OCI-M2 (cell line): ENCODE measurements around the gene ZDHHC17.
"Not testable (repeated sequence)": the region's sequence is repeated elsewhere in the genome, so short reads cannot be mapped to it uniquely, and the experiment has no call there.

ENCODE experiments used
- DNase-seq: peaks from one replicate; lab custom pipeline; 2025; ENCODE audit not compliant: unreplicated experiment; lab: John Stamatoyannopoulos, UW

The ZDHHC17 gene

GRCh38 chr12:76766161-76766560, 2.2 kb downstream of the ZDHHC17 start:
- DNase-seq = no peak

GRCh38 chr12:76768576-76768975, 4.7 kb downstream of the ZDHHC17 start:
- no peak for DNase-seq

- DNase-seq = no peak
Observed at GRCh38 chr12:76777765-76778216, 13.9 kb downstream of the ZDHHC17 start.

- DNase-seq = no peak
Observed at GRCh38 chr12:76778364-76778763, 14.4 kb downstream of the ZDHHC17 start.

GRCh38 chr12:76779310-76779709, 15.4 kb downstream of the ZDHHC17 start:
- DNase-seq = not testable (repeated sequence)

- no peak for DNase-seq
Observed at GRCh38 chr12:76781321-76781720, 17.4 kb downstream of the ZDHHC17 start.

- no peak for DNase-seq
Observed at GRCh38 chr12:76782526-76782925, 18.6 kb downstream of the ZDHHC17 start.

GRCh38 chr12:76784600-76785051, 20.7 kb downstream of the ZDHHC17 start:
- DNase-seq = no peak

GRCh38 chr12:76785407-76785806, 21.5 kb downstream of the ZDHHC17 start:
- DNase-seq = no peak

- DNase-seq = no peak
Observed at GRCh38 chr12:76786986-76787385, 23.1 kb downstream of the ZDHHC17 start.

GRCh38 chr12:76787689-76788088, 23.8 kb downstream of the ZDHHC17 start:
- DNase-seq = no peak

- DNase-seq = no peak
Observed at GRCh38 chr12:76789335-76790050, 25.6 kb downstream of the ZDHHC17 start.

GRCh38 chr12:76790564-76791552, 26.9 kb downstream of the ZDHHC17 start:
- no peak for DNase-seq

- no peak for DNase-seq
Observed at GRCh38 chr12:76792828-76793227, 28.9 kb downstream of the ZDHHC17 start.

GRCh38 chr12:76798864-76799263, 34.9 kb downstream of the ZDHHC17 start:
- no peak for DNase-seq

- no peak for DNase-seq
Observed at GRCh38 chr12:76799362-76799761, 35.4 kb downstream of the ZDHHC17 start.

GRCh38 chr12:76802060-76802459, 38.1 kb downstream of the ZDHHC17 start:
- no peak for DNase-seq

- DNase-seq = no peak
Observed at GRCh38 chr12:76804435-76804976, 40.6 kb downstream of the ZDHHC17 start.

- no peak for DNase-seq
Observed at GRCh38 chr12:76810671-76811419, 46.9 kb downstream of the ZDHHC17 start.

GRCh38 chr12:76811976-76812375, 48.1 kb downstream of the ZDHHC17 start:
- no peak for DNase-seq

- no peak for DNase-seq
Observed at GRCh38 chr12:76813265-76813664, 49.4 kb downstream of the ZDHHC17 start.
